ENCODE results near the gene MRGPRF.

The MRGPRF gene

GRCh38 chr11:69040051-69040450 lies 27.0 kb upstream of the MRGPRF start:
- TF ChIP-seq POLR2A (IDR thresholded peaks at IDR 0.05; ENCODE audit: low read depth, low read length), result no peak
- no peak for FAIRE-seq
- DNase-seq (ENCODE audit: insufficient read length, low spot score), result no peak

- FAIRE-seq (no peak), DNase-seq (ENCODE audit: insufficient read length, low spot score) (no peak)
- TF ChIP-seq PAX5 (IDR thresholded peaks at IDR 0.05; ENCODE audit: insufficient read depth, low read length, severe bottlenecking), result no peak
- TF ChIP-seq POLR2A (IDR thresholded peaks at IDR 0.05; ENCODE audit: low read depth, low read length), result no peak
- no peak for TF ChIP-seq POLR2AphosphoS5 (IDR thresholded peaks at IDR 0.05; ENCODE audit: low read depth, low read length)
- no peak for TF ChIP-seq SPI1 (IDR thresholded peaks at IDR 0.05; ENCODE audit: low read depth, low read length)
- no peak for TF ChIP-seq POU2F2 (IDR thresholded peaks at IDR 0.05; ENCODE audit: low read depth, low read length)
- TF ChIP-seq TAF1 (IDR thresholded peaks at IDR 0.05; ENCODE audit: low read depth, low read length), result no peak
Measured at GRCh38 chr11:69039501-69039900, 26.5 kb upstream of the MRGPRF start.

DNA sequence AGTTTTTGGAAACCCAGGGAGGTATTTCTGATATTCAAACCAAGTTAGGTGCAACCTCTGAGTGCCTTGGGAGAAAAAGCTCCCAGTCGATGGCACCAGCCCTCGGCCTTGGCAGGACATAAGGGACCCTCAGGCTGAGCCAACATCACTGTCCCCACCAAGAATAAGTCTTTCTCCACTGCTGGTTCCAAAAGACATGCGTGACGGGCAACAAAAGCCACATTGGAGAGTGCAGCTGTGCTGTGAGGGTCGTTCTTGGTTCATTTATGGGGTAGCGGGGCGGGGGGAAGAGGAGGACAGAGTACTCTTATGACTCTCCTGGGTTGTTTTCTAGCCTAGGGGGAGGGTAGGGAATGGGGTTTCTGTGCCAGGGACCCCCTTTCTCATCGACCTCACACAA lies 24.5 kb upstream of the MRGPRF start:
- no peak for DNase-seq (ENCODE audit: insufficient read length, low spot score)
- TF ChIP-seq SPI1 (IDR thresholded peaks at IDR 0.05; ENCODE audit: low read depth, low read length) (no peak), POLR2AphosphoS5 (IDR thresholded peaks at IDR 0.05; ENCODE audit: low read depth, low read length) (no peak), TAF1 (IDR thresholded peaks at IDR 0.05; ENCODE audit: low read depth, low read length) (no peak), PAX5 (IDR thresholded peaks at IDR 0.05; ENCODE audit: insufficient read depth, low read length, severe bottlenecking) (no peak), POU2F2 (IDR thresholded peaks at IDR 0.05; ENCODE audit: low read depth, low read length) (no peak), POLR2A (IDR thresholded peaks at IDR 0.05; ENCODE audit: low read depth, low read length) (no peak)
- FAIRE-seq, result no peak

- TF ChIP-seq SPI1 (IDR thresholded peaks at IDR 0.05; ENCODE audit: low read depth, low read length) (no peak), POU2F2 (IDR thresholded peaks at IDR 0.05; ENCODE audit: low read depth, low read length) (no peak), POLR2AphosphoS5 (IDR thresholded peaks at IDR 0.05; ENCODE audit: low read depth, low read length) (no peak), POLR2A (IDR thresholded peaks at IDR 0.05; ENCODE audit: low read depth, low read length) (no peak), PAX5 (IDR thresholded peaks at IDR 0.05; ENCODE audit: insufficient read depth, low read length, severe bottlenecking) (no peak), TAF1 (IDR thresholded peaks at IDR 0.05; ENCODE audit: low read depth, low read length) (no peak)
- FAIRE-seq (no peak), DNase-seq (ENCODE audit: insufficient read length, low spot score) (no peak)
Measured at GRCh38 chr11:69037074-69037473, 24.0 kb upstream of the MRGPRF start.

GRCh38 chr11:69035946-69036340 lies 22.9 kb upstream of the MRGPRF start:
- DNase-seq (ENCODE audit: insufficient read length, low spot score), result no peak
- TF ChIP-seq SPI1 (IDR thresholded peaks at IDR 0.05; ENCODE audit: low read depth, low read length) (no peak), TAF1 (IDR thresholded peaks at IDR 0.05; ENCODE audit: low read depth, low read length) (no peak), POU2F2 (IDR thresholded peaks at IDR 0.05; ENCODE audit: low read depth, low read length) (no peak), POLR2AphosphoS5 (IDR thresholded peaks at IDR 0.05; ENCODE audit: low read depth, low read length) (no peak), PAX5 (IDR thresholded peaks at IDR 0.05; ENCODE audit: insufficient read depth, low read length, severe bottlenecking) (no peak), POLR2A (IDR thresholded peaks at IDR 0.05; ENCODE audit: low read depth, low read length) (no peak)
- no peak for FAIRE-seq

DNA sequence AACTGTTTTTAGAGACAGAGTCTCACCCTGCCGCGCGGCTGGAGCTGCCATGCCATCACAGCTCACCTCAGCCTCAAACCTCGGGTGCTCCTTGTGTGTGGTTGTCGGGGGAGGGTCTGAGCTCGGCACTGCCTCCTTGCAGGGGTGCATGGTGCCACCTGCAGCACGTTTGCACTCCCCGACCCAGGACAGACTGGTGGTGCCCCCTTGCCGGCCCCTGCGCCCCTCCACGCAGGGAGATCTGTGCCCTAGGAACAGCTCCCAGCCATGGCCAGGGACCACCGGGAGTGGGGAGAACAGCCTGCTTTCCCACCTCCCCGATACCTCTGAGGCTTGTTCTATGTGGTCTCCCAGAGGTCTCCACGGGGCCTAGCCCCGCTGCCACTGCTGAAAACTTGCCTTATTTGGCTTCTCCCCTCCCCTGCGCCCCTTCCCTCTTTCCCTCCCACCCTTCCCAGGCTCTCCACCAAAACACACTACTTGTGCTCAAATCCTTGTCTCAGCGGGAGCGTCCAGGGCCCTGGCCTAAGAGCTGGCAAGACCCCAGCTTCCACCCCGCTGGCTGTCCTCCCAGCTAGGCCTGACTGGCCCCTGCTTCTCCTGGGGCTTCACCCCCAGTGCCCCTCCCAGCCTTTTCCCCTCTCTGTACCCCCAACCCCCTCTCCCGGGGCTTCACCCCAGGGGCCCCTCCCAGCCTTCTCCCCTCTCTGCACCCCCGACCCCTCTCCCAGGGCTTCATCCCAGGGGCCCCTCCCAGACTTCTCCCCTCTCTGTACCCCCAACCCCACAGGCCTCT lies 22.3 kb upstream of the MRGPRF start:
- no peak for FAIRE-seq

DNA sequence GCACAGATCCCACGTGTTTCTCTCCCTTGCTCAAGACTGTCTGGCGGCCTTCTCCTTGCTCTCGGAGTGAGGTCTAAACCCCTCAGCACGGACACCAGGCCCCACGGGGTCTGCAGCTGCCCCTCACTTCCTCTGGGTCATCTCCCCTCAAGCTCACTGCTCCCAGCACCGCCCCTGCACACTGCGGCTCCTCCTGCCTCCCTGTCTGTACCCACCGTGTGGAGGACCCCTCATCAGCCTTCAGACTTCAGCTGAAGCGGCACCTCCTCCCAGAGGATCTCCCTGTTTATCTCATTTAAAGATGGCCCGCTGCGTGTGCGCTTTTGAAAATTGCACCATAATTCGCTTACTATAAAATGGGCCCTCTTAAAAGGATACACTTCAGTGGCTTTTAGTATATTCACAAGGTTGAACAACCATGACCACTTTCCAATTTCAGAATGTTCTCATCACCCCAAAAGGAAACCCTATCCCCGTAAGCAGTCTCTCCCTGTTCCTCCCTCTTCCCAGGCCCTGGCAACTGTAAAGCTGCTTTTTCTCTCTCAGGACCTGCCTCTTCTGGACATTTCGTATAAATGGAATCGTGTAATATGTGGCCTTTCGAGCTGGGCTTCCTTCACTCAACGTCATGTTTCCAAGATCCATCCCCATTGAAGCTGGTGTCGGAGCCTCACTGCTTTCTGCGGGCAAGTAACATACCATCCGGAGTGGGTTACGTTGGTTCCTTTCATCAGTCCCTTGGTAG lies 21.2 kb upstream of the MRGPRF start:
- FAIRE-seq (no peak), DNase-seq (ENCODE audit: insufficient read length, low spot score) (no peak)
- TF ChIP-seq POLR2AphosphoS5 (IDR thresholded peaks at IDR 0.05; ENCODE audit: low read depth, low read length), result no peak
- no peak for TF ChIP-seq POU2F2 (IDR thresholded peaks at IDR 0.05; ENCODE audit: low read depth, low read length)
- TF ChIP-seq POLR2A (IDR thresholded peaks at IDR 0.05; ENCODE audit: low read depth, low read length), result no peak
- TF ChIP-seq TAF1 (IDR thresholded peaks at IDR 0.05; ENCODE audit: low read depth, low read length), result no peak
- TF ChIP-seq SPI1 (IDR thresholded peaks at IDR 0.05; ENCODE audit: low read depth, low read length), result no peak
- TF ChIP-seq PAX5 (IDR thresholded peaks at IDR 0.05; ENCODE audit: insufficient read depth, low read length, severe bottlenecking), result no peak

More for the DNA sequence above, 22.3 kb upstream of the MRGPRF start:
- TF ChIP-seq TAF1 (IDR thresholded peaks at IDR 0.05; ENCODE audit: low read depth, low read length) (no peak), POLR2A (IDR thresholded peaks at IDR 0.05; ENCODE audit: low read depth, low read length) (no peak), PAX5 (IDR thresholded peaks at IDR 0.05; ENCODE audit: insufficient read depth, low read length, severe bottlenecking) (no peak), SPI1 (IDR thresholded peaks at IDR 0.05; ENCODE audit: low read depth, low read length) (no peak), POU2F2 (IDR thresholded peaks at IDR 0.05; ENCODE audit: low read depth, low read length) (no peak), POLR2AphosphoS5 (IDR thresholded peaks at IDR 0.05; ENCODE audit: low read depth, low read length) (no peak)
- no peak for DNase-seq (ENCODE audit: insufficient read length, low spot score)

DNA sequence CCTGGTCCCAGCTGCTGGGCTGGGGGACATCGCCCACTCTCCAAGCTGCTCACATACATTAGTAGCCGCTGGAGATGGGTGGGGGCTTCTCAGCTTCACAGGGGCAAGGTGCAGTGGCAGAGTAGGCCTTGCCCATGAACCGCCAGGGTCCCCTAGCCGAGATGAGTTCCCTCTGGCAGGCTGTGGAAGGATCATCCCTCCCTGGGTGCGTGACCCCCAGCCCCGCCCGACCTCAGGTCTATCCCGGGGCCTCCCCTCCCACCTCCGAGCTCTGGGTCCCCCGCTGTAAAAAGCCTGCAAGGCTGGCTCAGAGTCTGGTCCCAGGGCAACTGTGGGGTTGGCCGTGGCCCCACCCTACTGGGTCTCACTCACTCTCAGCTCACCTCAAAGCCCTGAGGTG lies 20.4 kb upstream of the MRGPRF start:
- FAIRE-seq (no peak), DNase-seq (ENCODE audit: insufficient read length, low spot score) (no peak)
- TF ChIP-seq POLR2A (IDR thresholded peaks at IDR 0.05; ENCODE audit: low read depth, low read length), result no peak
- no peak for TF ChIP-seq POLR2AphosphoS5 (IDR thresholded peaks at IDR 0.05; ENCODE audit: low read depth, low read length)
- TF ChIP-seq PAX5 (IDR thresholded peaks at IDR 0.05; ENCODE audit: insufficient read depth, low read length, severe bottlenecking), result no peak
- TF ChIP-seq POU2F2 (IDR thresholded peaks at IDR 0.05; ENCODE audit: low read depth, low read length), result no peak
- TF ChIP-seq SPI1 (IDR thresholded peaks at IDR 0.05; ENCODE audit: low read depth, low read length), result no peak
- no peak for TF ChIP-seq TAF1 (IDR thresholded peaks at IDR 0.05; ENCODE audit: low read depth, low read length)

DNA sequence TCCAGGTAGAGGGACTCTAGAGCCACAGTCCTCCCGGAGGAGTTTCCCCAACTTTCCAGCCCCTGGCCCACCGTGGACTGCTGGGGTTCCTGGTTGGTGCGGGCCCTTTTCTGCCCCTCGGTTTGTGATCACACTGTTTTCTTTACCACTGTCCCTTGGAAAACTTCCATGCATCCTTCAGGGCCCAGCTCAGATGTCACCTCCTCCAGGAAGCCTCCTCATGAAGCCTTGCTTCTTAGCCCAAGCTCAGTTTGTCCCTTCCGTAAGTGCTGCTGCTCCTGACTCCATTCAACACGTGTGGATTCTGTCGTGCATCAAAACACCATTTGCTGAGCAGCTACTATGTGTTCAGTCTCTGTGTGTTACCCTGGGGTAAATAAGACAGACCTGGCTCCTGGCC lies 19.8 kb upstream of the MRGPRF start:
- FAIRE-seq (no peak), DNase-seq (ENCODE audit: insufficient read length, low spot score) (no peak)
- TF ChIP-seq PAX5 (IDR thresholded peaks at IDR 0.05; ENCODE audit: insufficient read depth, low read length, severe bottlenecking), result no peak
- TF ChIP-seq POU2F2 (IDR thresholded peaks at IDR 0.05; ENCODE audit: low read depth, low read length), result no peak
- no peak for TF ChIP-seq TAF1 (IDR thresholded peaks at IDR 0.05; ENCODE audit: low read depth, low read length)
- no peak for TF ChIP-seq SPI1 (IDR thresholded peaks at IDR 0.05; ENCODE audit: low read depth, low read length)
- TF ChIP-seq POLR2A (IDR thresholded peaks at IDR 0.05; ENCODE audit: low read depth, low read length), result no peak
- TF ChIP-seq POLR2AphosphoS5 (IDR thresholded peaks at IDR 0.05; ENCODE audit: low read depth, low read length), result no peak
